DOHH2 (cell line): Measurements from ENCODE around the gene ALK.

ENCODE experiments used
- CTCF ChIP-seq: fragments of 200-600 bp; sonication (generic); IDR thresholded peaks from one replicate; pipeline ENCODE4 v1.5.1; 2014; ENCODE audit warnings: antibody characterized with exemption, mild to moderate bottlenecking, low read depth, low read length; ENCODE audit not compliant: poor library complexity, severe bottlenecking
- EZH2phosphoT487 ChIP-seq: fragments of 200-600 bp; sonication (generic); IDR thresholded peaks from 2 replicates; pipeline ENCODE4 v1.6.1; 2017; ENCODE audit warnings: borderline replicate concordance, mild to moderate bottlenecking, antibody characterized with exemption, low read length, moderate library complexity, mixed read lengths

- TF ChIP-seq CTCF (no peak), EZH2phosphoT487 (no peak)
These were observed 361.4 kb downstream of the ALK start for GRCh38 chr2:29560030-29560429.
